Testis (tissue), 2 donors: ENCODE measurements around the gene CFAP77.

ENCODE experiments used
- POLR2A ChIP-seq: fragments of 450-650 bp; IDR thresholded peaks from one replicate; pipeline ENCODE4 v1.6.1; 2017; ENCODE audit warnings: antibody characterized with exemption, mild to moderate bottlenecking, moderate library complexity
- TF ChIP-seq, protein P1 (sequence below), 3 experiments: fragments of 450-650 bp in 2 of 3; fragments of 200-600 bp in 1 of 3; sonication (generic) in 1 of 3; IDR thresholded peaks; one replicate each; pipeline ENCODE4 v1.5.1; 2016 to 2019; ENCODE audit warnings: antibody characterized with exemption in 3 of 3, mild to moderate bottlenecking in 2 of 3, moderate library complexity in 1 of 3

DNA sequence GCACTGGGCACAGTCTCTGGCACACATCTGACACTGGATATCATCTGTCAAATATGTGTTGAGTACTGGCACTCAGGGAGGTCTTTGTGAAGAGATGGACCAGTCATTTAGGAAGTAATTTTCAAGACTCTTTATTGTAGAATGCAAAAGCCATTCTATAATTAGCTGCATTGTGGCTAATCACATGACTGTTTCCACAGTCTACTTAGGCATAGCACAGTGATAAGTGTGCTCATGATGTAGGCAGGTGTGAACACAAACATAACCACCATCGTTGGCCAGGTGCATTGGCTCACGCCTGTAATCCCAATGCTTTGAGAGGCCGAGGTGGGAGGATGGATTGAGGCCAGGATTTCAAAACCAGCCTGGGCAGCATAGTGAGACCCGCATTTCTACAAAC is 62.2 kb downstream of the CFAP77 start:
- TF ChIP-seq POLR2A = no peak
- TF ChIP-seq, protein P1, sequence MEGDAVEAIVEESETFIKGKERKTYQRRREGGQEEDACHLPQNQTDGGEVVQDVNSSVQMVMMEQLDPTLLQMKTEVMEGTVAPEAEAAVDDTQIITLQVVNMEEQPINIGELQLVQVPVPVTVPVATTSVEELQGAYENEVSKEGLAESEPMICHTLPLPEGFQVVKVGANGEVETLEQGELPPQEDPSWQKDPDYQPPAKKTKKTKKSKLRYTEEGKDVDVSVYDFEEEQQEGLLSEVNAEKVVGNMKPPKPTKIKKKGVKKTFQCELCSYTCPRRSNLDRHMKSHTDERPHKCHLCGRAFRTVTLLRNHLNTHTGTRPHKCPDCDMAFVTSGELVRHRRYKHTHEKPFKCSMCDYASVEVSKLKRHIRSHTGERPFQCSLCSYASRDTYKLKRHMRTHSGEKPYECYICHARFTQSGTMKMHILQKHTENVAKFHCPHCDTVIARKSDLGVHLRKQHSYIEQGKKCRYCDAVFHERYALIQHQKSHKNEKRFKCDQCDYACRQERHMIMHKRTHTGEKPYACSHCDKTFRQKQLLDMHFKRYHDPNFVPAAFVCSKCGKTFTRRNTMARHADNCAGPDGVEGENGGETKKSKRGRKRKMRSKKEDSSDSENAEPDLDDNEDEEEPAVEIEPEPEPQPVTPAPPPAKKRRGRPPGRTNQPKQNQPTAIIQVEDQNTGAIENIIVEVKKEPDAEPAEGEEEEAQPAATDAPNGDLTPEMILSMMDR (IDR thresholded peaks at IDR 0.05) = no peak
